ENCODE data around the gene DHX16.

DHX16 gene

DNA sequence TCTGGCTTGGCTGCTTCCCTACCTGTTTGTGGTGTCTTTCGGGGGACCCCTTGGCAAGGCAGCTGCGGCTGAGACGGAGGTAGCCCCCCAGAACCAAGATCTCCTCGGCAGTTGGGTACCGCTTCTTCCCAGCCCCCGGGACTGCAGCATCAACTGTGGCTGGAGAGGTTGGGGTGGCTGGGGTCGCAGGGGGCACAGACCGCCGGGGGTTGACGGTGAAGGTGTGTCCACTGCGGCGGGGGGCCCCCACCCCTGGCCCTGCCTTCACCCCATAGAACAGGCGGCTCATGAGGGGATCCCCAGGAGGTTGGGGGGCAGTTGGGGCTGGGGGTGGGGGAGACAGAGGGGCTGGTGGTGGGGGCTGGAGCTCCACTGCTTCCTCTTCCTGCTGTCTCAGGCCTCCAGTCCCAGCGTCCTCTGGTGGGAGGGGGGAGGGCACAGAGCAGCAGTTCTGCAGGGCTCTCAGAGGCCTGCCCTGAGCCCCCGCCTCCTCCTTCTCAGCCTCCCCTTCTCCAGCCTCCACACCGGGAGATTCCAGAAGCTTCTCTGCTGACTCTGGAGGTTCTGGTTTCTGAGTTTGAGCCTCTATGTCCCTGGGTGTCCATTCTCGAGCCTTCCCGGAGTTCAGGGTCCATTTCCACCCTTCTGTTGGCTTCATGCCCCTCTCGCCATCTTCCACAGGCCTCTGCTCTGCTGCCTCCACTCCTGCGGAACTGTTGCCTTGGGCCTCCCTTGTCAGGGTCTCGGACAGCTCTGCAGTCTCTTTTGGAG, 11.8 kb upstream of the DHX16 start:
- Histone ChIP-seq H3K36me3 (ENCODE audit: insufficient read depth, low read length) (peaks cover 47% of the 10 kb centered on the region), H3K4me2 (ENCODE audit: insufficient read depth, low read length) (peak overlapping the region; percentile 95), H3K79me2 (ENCODE audit: insufficient read depth, low read length) (peaks cover 95% of the 10 kb centered on the region), H3K27ac (ENCODE audit: low read length) (peak overlapping the region; percentile 94), H2AFZ (ENCODE audit: low read depth, low read length) (peak overlapping the region; percentile 11; the same call in 1 of the 2 replicates), H4K20me1 (ENCODE audit: insufficient read depth, low read length) (peaks cover 42% of the 10 kb centered on the region), H3K4me1 (ENCODE audit: insufficient read depth, low read length) (peaks cover 80% of the 10 kb centered on the region), H3K4me3 (ENCODE audit: low read depth in 1 of 2, low read length in 2 of 2) (peak overlapping the region; percentile 65 to 68), H3K27me3 (ENCODE audit: insufficient read depth, low read length, poor library complexity) (no peaks in the 10 kb centered on the region), H3K9me3 (ENCODE audit: insufficient read depth, low read length, severe bottlenecking) (no peaks in the 10 kb centered on the region), H3K9ac (ENCODE audit: low read depth, low read length) (peak overlapping the region; percentile 88)
- TF ChIP-seq EZH2 (IDR thresholded peaks at IDR 0.05; ENCODE audit: borderline replicate concordance, low read depth, low read length, severe bottlenecking): no peak
- TF ChIP-seq, protein P1, sequence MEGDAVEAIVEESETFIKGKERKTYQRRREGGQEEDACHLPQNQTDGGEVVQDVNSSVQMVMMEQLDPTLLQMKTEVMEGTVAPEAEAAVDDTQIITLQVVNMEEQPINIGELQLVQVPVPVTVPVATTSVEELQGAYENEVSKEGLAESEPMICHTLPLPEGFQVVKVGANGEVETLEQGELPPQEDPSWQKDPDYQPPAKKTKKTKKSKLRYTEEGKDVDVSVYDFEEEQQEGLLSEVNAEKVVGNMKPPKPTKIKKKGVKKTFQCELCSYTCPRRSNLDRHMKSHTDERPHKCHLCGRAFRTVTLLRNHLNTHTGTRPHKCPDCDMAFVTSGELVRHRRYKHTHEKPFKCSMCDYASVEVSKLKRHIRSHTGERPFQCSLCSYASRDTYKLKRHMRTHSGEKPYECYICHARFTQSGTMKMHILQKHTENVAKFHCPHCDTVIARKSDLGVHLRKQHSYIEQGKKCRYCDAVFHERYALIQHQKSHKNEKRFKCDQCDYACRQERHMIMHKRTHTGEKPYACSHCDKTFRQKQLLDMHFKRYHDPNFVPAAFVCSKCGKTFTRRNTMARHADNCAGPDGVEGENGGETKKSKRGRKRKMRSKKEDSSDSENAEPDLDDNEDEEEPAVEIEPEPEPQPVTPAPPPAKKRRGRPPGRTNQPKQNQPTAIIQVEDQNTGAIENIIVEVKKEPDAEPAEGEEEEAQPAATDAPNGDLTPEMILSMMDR (IDR thresholded peaks at IDR 0.05; ENCODE audit: borderline replicate concordance, extremely low read depth, low read length, poor library complexity, severe bottlenecking): peak; percentile 4
- peak; percentile 38 for ATAC-seq (ENCODE audit: insufficient read depth, low read depth)
- peak; percentile 87 for DNase-seq

DNA sequence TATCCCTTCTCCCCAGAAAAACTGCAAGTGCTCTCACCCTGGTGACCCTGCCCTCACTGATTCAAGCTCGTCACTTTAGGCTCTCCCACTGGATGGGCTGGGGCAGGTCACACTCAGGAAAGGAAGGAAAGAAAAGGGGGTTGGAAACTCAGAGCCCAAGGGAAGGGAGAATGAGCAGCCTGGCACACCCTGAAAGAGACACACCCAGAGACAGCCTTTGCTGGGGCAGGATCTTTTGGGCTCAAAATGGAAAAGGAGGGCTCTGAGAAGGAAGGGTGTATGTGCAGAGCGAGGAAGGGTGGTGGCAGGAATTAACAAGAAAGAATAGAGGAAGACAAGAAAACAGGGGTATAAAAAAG, 11.2 kb upstream of the DHX16 start:
- TF ChIP-seq EZH2 (IDR thresholded peaks at IDR 0.05; ENCODE audit: borderline replicate concordance, low read depth, low read length, severe bottlenecking): no peak
- TF ChIP-seq, protein P1 (IDR thresholded peaks at IDR 0.05; ENCODE audit: borderline replicate concordance, extremely low read depth, low read length, poor library complexity, severe bottlenecking): no peak
- Histone ChIP-seq H3K4me3 (ENCODE audit: low read depth in 1 of 2, low read length in 2 of 2) (peak overlapping the region; percentile 65 to 68), H3K4me1 (ENCODE audit: insufficient read depth, low read length) (peaks cover 80% of the 10 kb centered on the region), H3K9ac (ENCODE audit: low read depth, low read length) (peak overlapping the region; percentile 88), H3K9me3 (ENCODE audit: insufficient read depth, low read length, severe bottlenecking) (no peaks in the 10 kb centered on the region), H3K27ac (ENCODE audit: low read length) (peak overlapping the region; percentile 94), H3K79me2 (ENCODE audit: insufficient read depth, low read length) (peaks cover 95% of the 10 kb centered on the region), H3K27me3 (ENCODE audit: insufficient read depth, low read length, poor library complexity) (no peaks in the 10 kb centered on the region), H2AFZ (ENCODE audit: low read depth, low read length) (no peak overlapping the region), H3K36me3 (ENCODE audit: insufficient read depth, low read length) (peaks cover 51% of the 10 kb centered on the region), H4K20me1 (ENCODE audit: insufficient read depth, low read length) (peaks cover 44% of the 10 kb centered on the region), H3K4me2 (ENCODE audit: insufficient read depth, low read length) (peak overlapping the region; percentile 95)
- no peak for ATAC-seq (ENCODE audit: insufficient read depth, low read depth)
- DNase-seq: peak; percentile 25

DNA sequence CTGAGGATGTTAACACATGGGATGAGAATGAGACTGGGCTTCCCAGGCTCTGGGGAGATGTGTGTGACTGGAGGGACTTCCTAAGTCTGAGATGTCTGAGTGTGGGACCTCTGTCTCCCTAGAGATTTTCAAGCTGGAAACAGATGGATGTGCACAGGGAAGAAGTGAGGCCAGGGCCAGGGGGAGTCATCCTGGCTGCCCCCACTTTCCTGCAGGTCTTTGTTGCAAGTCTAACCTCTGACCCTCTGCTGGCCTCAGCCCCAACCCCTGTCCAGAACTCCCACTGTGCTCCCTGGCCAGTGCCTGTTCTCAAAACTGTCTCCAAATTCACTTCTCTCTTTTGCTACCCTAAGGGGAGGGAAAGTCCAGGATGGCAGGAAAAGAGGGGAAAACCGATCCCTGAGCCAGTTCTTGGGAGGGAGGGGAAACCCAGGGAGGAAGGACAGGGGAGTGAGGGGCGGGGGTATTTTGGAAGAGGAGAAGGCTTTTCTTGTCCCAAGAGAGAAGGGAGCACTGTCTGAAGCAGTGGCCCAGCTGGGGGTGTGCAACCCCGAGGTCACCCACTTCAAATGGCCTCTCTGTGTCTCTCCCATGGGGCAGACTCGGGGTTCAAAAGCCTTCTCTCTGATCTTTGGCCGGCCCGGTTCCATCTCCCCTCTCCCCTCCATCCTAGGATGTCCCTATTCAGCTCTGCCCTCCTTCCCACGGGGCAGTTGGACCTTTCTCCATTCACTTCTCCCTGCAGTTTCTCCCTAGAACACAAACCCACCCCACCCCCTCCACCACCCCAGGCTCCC, 10.6 kb upstream of the DHX16 start:
- Histone ChIP-seq H3K27ac (ENCODE audit: low read length) (peak overlapping the region; percentile 94), H4K20me1 (ENCODE audit: insufficient read depth, low read length) (peaks cover 44% of the 10 kb centered on the region), H3K4me2 (ENCODE audit: insufficient read depth, low read length) (peak overlapping the region; percentile 95), H3K9me3 (ENCODE audit: insufficient read depth, low read length, severe bottlenecking) (no peaks in the 10 kb centered on the region), H3K27me3 (ENCODE audit: insufficient read depth, low read length, poor library complexity) (no peaks in the 10 kb centered on the region), H3K79me2 (ENCODE audit: insufficient read depth, low read length) (peaks cover 95% of the 10 kb centered on the region), H3K36me3 (ENCODE audit: insufficient read depth, low read length) (peaks cover 57% of the 10 kb centered on the region), H3K4me3 (ENCODE audit: low read depth in 1 of 2, low read length in 2 of 2) (peak overlapping the region; percentile 65 to 68), H3K4me1 (ENCODE audit: insufficient read depth, low read length) (peaks cover 77% of the 10 kb centered on the region), H2AFZ (ENCODE audit: low read depth, low read length) (no peak overlapping the region), H3K9ac (ENCODE audit: low read depth, low read length) (peak overlapping the region; percentile 88)
- peak; percentile 16 for DNase-seq
- no peak for ATAC-seq (ENCODE audit: insufficient read depth, low read depth)
- TF ChIP-seq EZH2 (IDR thresholded peaks at IDR 0.05; ENCODE audit: borderline replicate concordance, low read depth, low read length, severe bottlenecking): no peak
- TF ChIP-seq, protein P1 (IDR thresholded peaks at IDR 0.05; ENCODE audit: borderline replicate concordance, extremely low read depth, low read length, poor library complexity, severe bottlenecking): no peak

All from DND-41 (cell line).